Measurements from ENCODE around the gene MBD5. TPM values are rescaled to one million over a fixed set of nuclear protein-coding genes. Genes with fewer than 3 reads are reported as not detected.

The MBD5 gene
- total RNA-seq, 4 donors from 2014 or later, result 51.2 to 85.9 (median 72.6) TPM

DNA sequence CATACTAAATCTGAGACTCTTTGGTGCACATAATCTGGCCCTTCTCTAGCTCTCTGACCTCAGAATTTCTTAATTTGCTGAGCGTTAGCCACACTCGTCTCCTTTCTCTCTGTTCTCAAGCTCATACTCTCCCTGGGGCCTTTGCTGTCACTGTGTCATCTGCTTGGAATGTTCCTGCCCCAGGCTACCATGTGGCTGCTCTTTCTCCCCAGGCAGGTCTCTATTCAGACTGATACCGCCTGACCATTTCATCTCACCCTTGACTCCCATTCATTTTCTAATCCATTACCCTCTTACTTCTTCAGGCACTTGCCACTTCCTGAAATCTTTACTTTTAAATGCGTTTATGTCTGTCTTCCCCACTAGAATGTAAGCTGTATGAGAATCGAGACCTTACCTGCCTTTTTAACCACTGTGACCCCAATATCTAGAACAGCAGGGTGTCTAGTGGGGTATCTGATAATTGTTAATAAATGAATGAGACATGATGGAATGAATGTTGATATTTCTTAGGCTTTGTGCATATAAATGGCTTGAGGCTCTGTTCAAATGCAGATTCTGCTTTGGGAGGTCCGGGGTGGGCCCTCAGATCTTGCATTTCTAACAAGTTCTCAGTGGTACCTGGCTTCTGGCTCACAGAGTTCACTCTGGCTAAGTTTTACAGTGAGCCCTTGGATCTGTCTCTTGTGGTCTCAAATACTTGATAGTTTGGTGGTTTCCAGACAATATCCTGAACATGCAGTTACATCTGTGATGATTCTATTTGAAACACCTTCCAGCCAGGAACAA, 533.8 kb downstream of the MBD5 start:
- H3K4me1 ChIP-seq, result peaks cover 0 to 3% of the 10 kb centered on the region in 2 donors
- H3K27ac ChIP-seq, result no peak overlapping the region
- no peak for TF ChIP-seq POLR2A (IDR thresholded peaks at IDR 0.05)
- TF ChIP-seq, protein P1, sequence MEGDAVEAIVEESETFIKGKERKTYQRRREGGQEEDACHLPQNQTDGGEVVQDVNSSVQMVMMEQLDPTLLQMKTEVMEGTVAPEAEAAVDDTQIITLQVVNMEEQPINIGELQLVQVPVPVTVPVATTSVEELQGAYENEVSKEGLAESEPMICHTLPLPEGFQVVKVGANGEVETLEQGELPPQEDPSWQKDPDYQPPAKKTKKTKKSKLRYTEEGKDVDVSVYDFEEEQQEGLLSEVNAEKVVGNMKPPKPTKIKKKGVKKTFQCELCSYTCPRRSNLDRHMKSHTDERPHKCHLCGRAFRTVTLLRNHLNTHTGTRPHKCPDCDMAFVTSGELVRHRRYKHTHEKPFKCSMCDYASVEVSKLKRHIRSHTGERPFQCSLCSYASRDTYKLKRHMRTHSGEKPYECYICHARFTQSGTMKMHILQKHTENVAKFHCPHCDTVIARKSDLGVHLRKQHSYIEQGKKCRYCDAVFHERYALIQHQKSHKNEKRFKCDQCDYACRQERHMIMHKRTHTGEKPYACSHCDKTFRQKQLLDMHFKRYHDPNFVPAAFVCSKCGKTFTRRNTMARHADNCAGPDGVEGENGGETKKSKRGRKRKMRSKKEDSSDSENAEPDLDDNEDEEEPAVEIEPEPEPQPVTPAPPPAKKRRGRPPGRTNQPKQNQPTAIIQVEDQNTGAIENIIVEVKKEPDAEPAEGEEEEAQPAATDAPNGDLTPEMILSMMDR (IDR thresholded peaks at IDR 0.05), result no peak
- WGBS, 2 donors, result 82 to 86% methylated on average over 6 of the region's 6 CpGs
- DNase-seq, result no peak
- H3K27me3 ChIP-seq, result no peaks in the 10 kb centered on the region
- H3K9me3 ChIP-seq, result no peaks in the 10 kb centered on the region
- intact Hi-C loops (cut with DNase I), result no loop called here
- no peak overlapping the region for H3K4me3 ChIP-seq (replicated peaks in 1 of 3)
- H3K36me3 ChIP-seq, result no peaks in the 10 kb centered on the region

DNA sequence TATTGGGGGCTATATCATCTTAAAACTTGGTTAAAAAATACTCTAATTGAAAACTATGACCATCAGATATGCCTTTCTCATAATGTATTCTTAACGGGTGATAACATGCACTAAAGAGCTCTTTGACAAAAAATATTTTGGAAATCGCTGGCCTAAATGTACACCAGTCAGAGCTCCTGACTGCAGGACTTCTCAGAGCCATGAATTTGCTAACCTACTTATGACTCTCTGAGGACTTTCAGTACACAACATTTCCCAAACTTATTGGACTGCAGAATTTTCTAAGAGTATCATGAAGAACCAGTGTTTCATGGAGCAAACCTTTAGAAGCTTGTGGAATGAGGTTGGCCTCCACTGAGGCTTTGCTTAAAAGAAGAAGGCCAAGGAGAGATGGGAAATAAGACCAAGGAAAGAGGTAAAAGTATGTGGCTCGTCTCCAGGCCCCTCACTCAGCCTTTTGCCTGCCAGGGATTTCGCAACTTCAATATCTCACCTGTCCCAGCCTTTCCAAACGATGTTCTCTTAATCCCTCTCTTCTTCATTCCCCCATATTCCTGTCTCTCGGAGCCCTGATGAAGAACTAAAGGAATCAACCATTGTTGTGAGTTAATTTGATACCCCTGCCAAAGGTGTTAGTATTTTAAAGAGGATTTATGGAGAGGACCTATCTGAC, 534.9 kb downstream of the MBD5 start:
- TF ChIP-seq POLR2A (IDR thresholded peaks at IDR 0.05), result no peak
- TF ChIP-seq, protein P1 (IDR thresholded peaks at IDR 0.05), result no peak
- no peak overlapping the region for H3K4me3 ChIP-seq (replicated peaks in 1 of 3)
- peaks cover 0 to 3% of the 10 kb centered on the region in 2 donors for H3K4me1 ChIP-seq
- DNase-seq, result no peak
- H3K27ac ChIP-seq, result no peak overlapping the region
- intact Hi-C loops (cut with DNase I), result no loop called here
- WGBS, 2 donors, result 85 to 88% methylated on average over 6 of the region's 6 CpGs
- H3K9me3 ChIP-seq, result no peaks in the 10 kb centered on the region
- no peaks in the 10 kb centered on the region for H3K27me3 ChIP-seq
- no peaks in the 10 kb centered on the region for H3K36me3 ChIP-seq

DNA sequence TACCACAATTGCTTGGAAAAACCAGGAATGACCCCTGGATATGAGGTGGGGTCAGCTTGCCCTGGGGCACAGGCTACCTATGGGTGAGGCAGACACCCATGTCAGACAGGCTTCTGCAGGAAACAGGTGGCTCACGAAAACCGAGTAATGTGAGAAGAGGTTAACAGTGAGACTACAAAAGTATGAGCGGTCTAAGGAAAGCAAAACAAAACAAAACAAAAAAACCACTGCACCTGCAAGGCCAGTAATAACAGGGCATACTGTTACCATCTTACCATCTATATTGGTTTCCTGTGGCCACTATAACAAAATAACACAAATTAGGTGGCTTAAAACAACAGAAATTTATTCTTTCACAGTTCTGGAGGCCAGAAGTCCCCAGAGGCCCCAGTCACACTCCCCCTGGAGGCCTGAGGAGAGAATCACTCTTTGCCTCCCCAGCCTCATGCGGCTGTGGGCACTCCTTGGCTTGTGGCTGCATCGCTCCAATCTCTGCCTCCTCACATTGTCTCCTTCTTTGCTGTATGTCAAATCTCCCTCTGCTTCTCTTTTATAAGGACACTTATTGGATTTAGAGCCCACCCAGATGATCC, 537.0 kb downstream of the MBD5 start:
- no peak overlapping the region for H3K27ac ChIP-seq
- H3K27me3 ChIP-seq, result no peaks in the 10 kb centered on the region
- no peaks in the 10 kb centered on the region for H3K4me1 ChIP-seq
- TF ChIP-seq, protein P1 (IDR thresholded peaks at IDR 0.05), result no peak
- TF ChIP-seq POLR2A (IDR thresholded peaks at IDR 0.05), result no peak
- no peaks in the 10 kb centered on the region for H3K9me3 ChIP-seq
- no peak for DNase-seq
- no peaks in the 10 kb centered on the region for H3K36me3 ChIP-seq
- no peak overlapping the region for H3K4me3 ChIP-seq (replicated peaks in 1 of 3)
- 92 to 95% methylated on average over 5 of the region's 5 CpGs for WGBS, 2 donors
- intact Hi-C loops (cut with DNase I), result no loop called here

DNA sequence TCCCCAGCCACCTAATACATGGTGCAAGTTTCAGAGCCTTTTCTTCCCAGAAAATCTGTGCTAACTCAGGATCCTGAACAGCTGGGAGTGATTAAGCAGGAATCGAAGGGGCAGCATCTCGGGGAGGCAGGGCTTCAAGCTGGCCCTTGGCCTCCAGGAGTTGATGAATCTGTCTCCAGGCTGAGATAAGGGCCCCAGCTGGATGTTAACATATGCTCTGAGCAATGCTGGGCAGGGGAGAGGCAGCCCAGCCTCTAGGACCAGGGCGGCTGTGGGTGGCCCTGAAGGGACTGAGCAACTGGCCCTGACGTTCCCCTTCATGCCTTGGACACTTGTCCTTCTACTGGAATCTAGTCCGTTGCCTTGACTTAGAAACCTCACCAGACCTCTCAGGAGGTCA, 539.6 kb downstream of the MBD5 start:
- 81 to 84% methylated on average over 2 to 4 of the region's 5 CpGs for WGBS, 2 donors
- TF ChIP-seq POLR2A (IDR thresholded peaks at IDR 0.05), result no peak
- TF ChIP-seq, protein P1 (IDR thresholded peaks at IDR 0.05), result no peak
- DNase-seq, result no peak
- Histone ChIP-seq H3K4me3 (replicated peaks in 1 of 3) (no peak overlapping the region), H3K36me3 (no peaks in the 10 kb centered on the region), H3K27ac (no peak overlapping the region), H3K27me3 (no peaks in the 10 kb centered on the region), H3K9me3 (no peaks in the 10 kb centered on the region), H3K4me1 (no peaks in the 10 kb centered on the region)
- intact Hi-C loops (cut with DNase I), result no loop called here

- 56 to 85% methylated on average over 4 to 14 of the region's 14 CpGs for WGBS, 2 donors
- Histone ChIP-seq H3K27ac (no peak overlapping the region), H3K27me3 (no peaks in the 10 kb centered on the region), H3K36me3 (no peaks in the 10 kb centered on the region), H3K9me3 (no peaks in the 10 kb centered on the region), H3K4me1 (no peaks in the 10 kb centered on the region), H3K4me3 (replicated peaks in 1 of 3) (no peak overlapping the region)
- TF ChIP-seq, protein P1 (IDR thresholded peaks at IDR 0.05), result no peak
- no peak for TF ChIP-seq POLR2A (IDR thresholded peaks at IDR 0.05)
- DNase-seq, result no peak
- intact Hi-C loops (cut with DNase I), result no loop called here
Observed at GRCh38 chr2:148561389-148561788, 540.5 kb downstream of the MBD5 start.

Measured in thyroid gland (tissue), 4 donors.